HCT116 (cell line): ENCODE results near the gene PRDM8. TPM values are rescaled to one million over a fixed set of nuclear protein-coding genes. Genes with fewer than 3 reads are reported as not detected.

Experiments
- ATAC-seq: fragments of 200-7000 bp; cut with Tn5 transposase; 2 replicates; pipeline ENCODE4 v1.9.1; 2020; ENCODE audit warnings: mild to moderate bottlenecking, moderate library complexity
- BruUV-seq: library from RNA; stranded (reverse); fragments of 400-500 nt; replicated peaks from 2 replicates; lab custom pipeline; 2021; lab: Mats Ljungman, UMichigan
- CTCF ChIA-PET: fragments of 300-600 bp; sonication (Branson Sonifier 250); formaldehyde crosslinking; loops from one replicate; lab custom pipeline; 2021; ENCODE audit warnings: antibody characterized with exemption; lab: Charles Lee
- POLR2A ChIA-PET: fragments of 300-600, 350-600 bp; sonication (Branson Sonifier 250); formaldehyde crosslinking; loops from one replicate; lab custom pipeline; 2021; ENCODE audit warnings: antibody characterized with exemption; lab: Charles Lee
- RAD21 ChIA-PET, 2 experiments: fragments of 300-600 bp; sonication (Branson Sonifier 250); formaldehyde crosslinking; loops; one replicate each; lab custom pipeline; 2023; ENCODE audit warnings: low total read pairs in 2 of 2; ENCODE audit not compliant: uncharacterized antibody in 2 of 2, unreplicated experiment in 2 of 2, low non-redundant PET in 1 of 2; lab: Charles Lee
- DNase-seq: peaks from one replicate; pipeline ENCODE4 v3.0.0-alpha.2; 2010; ENCODE audit warnings: low read depth, low spot score
- H2AFZ ChIP-seq: fragments of 200-600 bp; shearing (Covaris generic), sonication (generic); 2 replicates; pipeline ENCODE4 v1.6.1; 2017; ENCODE audit warnings: low read depth, mixed run types, mixed read lengths, antibody characterized with exemption, low read length; ENCODE audit not compliant: poor library complexity, severe bottlenecking
- H3K27ac ChIP-seq: 2 replicates; pipeline ENCODE4 v1.5.1; 2012; ENCODE audit warnings: low read depth, low read length
- H3K27me3 ChIP-seq: fragments of 200-600 bp; sonication (generic); 2 replicates; pipeline ENCODE4 v1.6.1; 2016; ENCODE audit warnings: mixed run types, low read length, mixed read lengths; ENCODE audit not compliant: insufficient read depth
- H3K36me3 ChIP-seq, 2 experiments: fragments of 200-500 bp in 1 of 2; fragments of 200-600 bp in 1 of 2; sonication (Bioruptor generic) in 1 of 2; sonication (generic) in 1 of 2; 2 replicates each; pipeline versions ENCODE4 v1.5.1 to v1.6.1; 2014 to 2016; ENCODE audit warnings: low read length in 2 of 2, inconsistent platforms in 1 of 2, mixed read lengths in 1 of 2, mixed run types in 1 of 2; ENCODE audit not compliant: insufficient read depth in 2 of 2, control insufficient read depth in 1 of 2
- H3K4me1 ChIP-seq, 2 experiments: fragments of 200-600 bp in 1 of 2; sonication (generic) in 1 of 2; 2 replicates each; pipeline versions ENCODE4 v1.5.1 to v1.6.1; 2012 to 2017; ENCODE audit warnings: low read length in 2 of 2, inconsistent platforms in 1 of 2, mild to moderate bottlenecking in 1 of 2, mixed read lengths in 1 of 2, mixed run types in 1 of 2, moderate library complexity in 1 of 2; ENCODE audit not compliant: insufficient read depth in 2 of 2, control insufficient read depth in 1 of 2
- H3K4me2 ChIP-seq: fragments of 200-600 bp; sonication (generic); 2 replicates; pipeline ENCODE4 v1.6.1; 2017; ENCODE audit warnings: mixed run types, low read length, mixed read lengths
- H3K4me3 ChIP-seq, 2 experiments: fragments of 200-600 bp in 1 of 2; sonication (generic) in 1 of 2; replicated peaks in 1 of 2; 2 replicates each; pipeline ENCODE4 v1.5.1; 2011 to 2016; ENCODE audit warnings: low read length in 2 of 2, control low read depth in 1 of 2, low read depth in 1 of 2, mild to moderate bottlenecking in 1 of 2, mixed read lengths in 1 of 2, mixed run types in 1 of 2
- H3K79me2 ChIP-seq: fragments of 200-600 bp; sonication (generic); 2 replicates; pipeline ENCODE4 v1.6.1; 2017; ENCODE audit warnings: mild to moderate bottlenecking, mixed run types, low read length, moderate library complexity, mixed read lengths; ENCODE audit not compliant: insufficient read depth
- H3K9ac ChIP-seq: fragments of 200-600 bp; sonication (generic); 2 replicates; pipeline ENCODE4 v1.6.1; 2016; ENCODE audit warnings: low read length, mixed read lengths
- H3K9me2 ChIP-seq: fragments of 200-600 bp; sonication (generic), shearing (Covaris generic); 2 replicates; pipeline ENCODE4 v1.6.1; 2017; ENCODE audit warnings: mixed run types, mild to moderate bottlenecking, moderate library complexity; ENCODE audit not compliant: insufficient read depth
- H3K9me3 ChIP-seq, 2 experiments: fragments of 200-500 bp in 1 of 2; fragments of 200-600 bp in 1 of 2; sonication (Bioruptor generic) in 1 of 2; sonication (generic) in 1 of 2; 2 replicates each; pipeline ENCODE4 v1.6.1; 2014 to 2017; ENCODE audit warnings: low read length in 2 of 2, mixed read lengths in 2 of 2, inconsistent platforms in 1 of 2, low read depth in 1 of 2, mild to moderate bottlenecking in 1 of 2, mixed run types in 1 of 2, moderate library complexity in 1 of 2; ENCODE audit not compliant: control insufficient read depth in 1 of 2, insufficient read depth in 1 of 2
- H4K20me1 ChIP-seq: fragments of 200-600 bp; sonication (generic), shearing (Covaris generic); 2 replicates; pipeline ENCODE4 v1.6.1; 2017; ENCODE audit warnings: mixed run types, mild to moderate bottlenecking, moderate library complexity; ENCODE audit not compliant: insufficient read depth
- CBX3 ChIP-seq: IDR thresholded peaks from 2 replicates; pipeline ENCODE4 v1.6.1; 2012; ENCODE audit warnings: low read depth
- CEBPB ChIP-seq: IDR thresholded peaks from 2 replicates; pipeline ENCODE4 v1.6.1; 2012; ENCODE audit warnings: low read depth
- EGR1 ChIP-seq: IDR thresholded peaks from 2 replicates; pipeline ENCODE4 v1.6.1; 2012; ENCODE audit warnings: low read depth
- ELF1 ChIP-seq: IDR thresholded peaks from 2 replicates; pipeline ENCODE4 v1.6.1; 2012; ENCODE audit warnings: low read depth, borderline replicate concordance
- EZH2phosphoT487 ChIP-seq: fragments of 200-600 bp; IDR thresholded peaks from 2 replicates; pipeline ENCODE4 v1.6.1; 2018; ENCODE audit warnings: antibody characterized with exemption, borderline replicate concordance
- FOSL1 ChIP-seq: IDR thresholded peaks from 2 replicates; pipeline ENCODE4 v1.6.1; 2012; ENCODE audit warnings: low read depth
- POLR2A ChIP-seq: IDR thresholded peaks from 2 replicates; pipeline ENCODE4 v1.7.0; 2011; ENCODE audit warnings: borderline replicate concordance; ENCODE audit not compliant: insufficient read depth, insufficient read length; ENCODE audit errors: extremely low read depth
- RAD21 ChIP-seq: IDR thresholded peaks from 2 replicates; pipeline ENCODE4 v1.6.1; 2012; ENCODE audit warnings: low read depth, mild to moderate bottlenecking
- SP1 ChIP-seq: IDR thresholded peaks from 2 replicates; pipeline ENCODE4 v1.6.1; 2012; ENCODE audit warnings: low read depth
- SRF ChIP-seq: IDR thresholded peaks from 2 replicates; pipeline ENCODE4 v1.6.1; 2012; ENCODE audit warnings: low read depth
- TCF7L2 ChIP-seq: IDR thresholded peaks from 2 replicates; pipeline ENCODE4 v1.7.0; 2011; ENCODE audit warnings: borderline replicate concordance, inconsistent platforms; ENCODE audit not compliant: insufficient read depth, insufficient read length; ENCODE audit errors: extremely low read depth
- YY1 ChIP-seq: IDR thresholded peaks from 2 replicates; pipeline ENCODE4 v1.6.1; 2011; ENCODE audit warnings: low read length, low read depth, moderate library complexity, mild to moderate bottlenecking; ENCODE audit not compliant: insufficient replicate concordance; ENCODE audit errors: extremely low read depth
- ZFX ChIP-seq: fragments of 450-650 bp; IDR thresholded peaks from 2 replicates; pipeline ENCODE4 v1.6.1; 2017
- intact Hi-C: fragments of 100-400 bp; cut with micrococcal nuclease; formaldehyde crosslinking; loops from 2 replicates; pipeline ENCODE4 v1.10.0; 2022
- total RNA-seq: library from RNA; stranded (reverse); gene quantifications from one replicate; pipeline ENCODE4 v1.2.1, GENCODE V29; 2021; ENCODE audit not compliant: unreplicated experiment
- TF ChIP-seq, protein P1 (sequence below): IDR thresholded peaks from 2 replicates; pipeline ENCODE4 v1.6.1; 2012
- TF ChIP-seq, protein P2 (sequence below): IDR thresholded peaks from 2 replicates; pipeline ENCODE4 v1.6.1; 2011; ENCODE audit warnings: mild to moderate bottlenecking, low read length, moderate library complexity; ENCODE audit not compliant: insufficient replicate concordance; ENCODE audit errors: extremely low read depth
- TF ChIP-seq, protein P3 (sequence below): IDR thresholded peaks from 2 replicates; pipeline ENCODE4 v1.6.1; 2012
- TF ChIP-seq, protein P4 (sequence below): IDR thresholded peaks from 2 replicates; pipeline ENCODE4 v1.6.1; 2012; ENCODE audit warnings: low read depth

PRDM8 gene
- total RNA-seq, 1 experiment from 2014 or later, result 1.4 TPM

DNA sequence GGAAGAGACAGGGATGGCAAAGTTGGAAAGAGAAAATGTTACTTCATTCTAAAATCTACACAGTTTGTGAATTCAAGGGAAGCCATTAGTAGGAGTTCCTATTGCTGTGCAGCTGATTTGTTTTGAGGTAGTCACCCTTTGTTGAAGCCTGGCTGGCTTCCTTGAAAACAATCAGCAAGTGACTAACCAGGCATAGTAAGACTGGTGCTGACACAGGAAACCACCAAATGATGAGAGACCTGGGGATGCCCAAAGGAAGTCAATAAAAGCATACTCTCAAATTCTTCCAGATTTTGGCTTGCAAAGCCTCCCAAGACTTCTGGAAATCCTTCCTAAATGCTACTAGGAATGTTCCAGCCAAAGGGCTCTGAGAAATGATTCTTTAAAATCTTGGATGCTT lies 23.9 kb upstream of the PRDM8 start:
- H3K4me1 ChIP-seq, result no peaks in the 10 kb centered on the region
- no peak for DNase-seq
- H3K4me2 ChIP-seq, result no peak overlapping the region
- no peaks in the 10 kb centered on the region for H3K9me2 ChIP-seq
- RAD21 ChIA-PET, result no interaction called here
- CTCF ChIA-PET, result no interaction called here
- intact Hi-C loops, result no loop called here
- H4K20me1 ChIP-seq, result no peaks in the 10 kb centered on the region
- no peak overlapping the region for H3K27ac ChIP-seq
- H3K4me3 ChIP-seq, result no peak overlapping the region
- no peak for ATAC-seq
- H3K9ac ChIP-seq, result no peak overlapping the region
- no peaks in the 10 kb centered on the region for H3K9me3 ChIP-seq
- no peak overlapping the region for H2AFZ ChIP-seq
- H3K27me3 ChIP-seq, result no peaks in the 10 kb centered on the region
- no peaks in the 10 kb centered on the region for H3K79me2 ChIP-seq
- no peak for TF ChIP-seq SP1
- no peak for TF ChIP-seq POLR2A
- TF ChIP-seq, protein P1, sequence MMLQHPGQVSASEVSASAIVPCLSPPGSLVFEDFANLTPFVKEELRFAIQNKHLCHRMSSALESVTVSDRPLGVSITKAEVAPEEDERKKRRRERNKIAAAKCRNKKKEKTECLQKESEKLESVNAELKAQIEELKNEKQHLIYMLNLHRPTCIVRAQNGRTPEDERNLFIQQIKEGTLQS, result no peak
- TF ChIP-seq, protein P2, sequence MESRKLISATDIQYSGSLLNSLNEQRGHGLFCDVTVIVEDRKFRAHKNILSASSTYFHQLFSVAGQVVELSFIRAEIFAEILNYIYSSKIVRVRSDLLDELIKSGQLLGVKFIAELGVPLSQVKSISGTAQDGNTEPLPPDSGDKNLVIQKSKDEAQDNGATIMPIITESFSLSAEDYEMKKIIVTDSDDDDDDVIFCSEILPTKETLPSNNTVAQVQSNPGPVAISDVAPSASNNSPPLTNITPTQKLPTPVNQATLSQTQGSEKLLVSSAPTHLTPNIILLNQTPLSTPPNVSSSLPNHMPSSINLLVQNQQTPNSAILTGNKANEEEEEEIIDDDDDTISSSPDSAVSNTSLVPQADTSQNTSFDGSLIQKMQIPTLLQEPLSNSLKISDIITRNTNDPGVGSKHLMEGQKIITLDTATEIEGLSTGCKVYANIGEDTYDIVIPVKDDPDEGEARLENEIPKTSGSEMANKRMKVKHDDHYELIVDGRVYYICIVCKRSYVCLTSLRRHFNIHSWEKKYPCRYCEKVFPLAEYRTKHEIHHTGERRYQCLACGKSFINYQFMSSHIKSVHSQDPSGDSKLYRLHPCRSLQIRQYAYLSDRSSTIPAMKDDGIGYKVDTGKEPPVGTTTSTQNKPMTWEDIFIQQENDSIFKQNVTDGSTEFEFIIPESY, result no peak
- TF ChIP-seq CBX3, result no peak
- no peak for TF ChIP-seq EGR1
- no peak for TF ChIP-seq SRF
- TF ChIP-seq ZFX, result no peak
- TF ChIP-seq, protein P3, sequence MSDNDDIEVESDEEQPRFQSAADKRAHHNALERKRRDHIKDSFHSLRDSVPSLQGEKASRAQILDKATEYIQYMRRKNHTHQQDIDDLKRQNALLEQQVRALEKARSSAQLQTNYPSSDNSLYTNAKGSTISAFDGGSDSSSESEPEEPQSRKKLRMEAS, result no peak
- TF ChIP-seq YY1, result no peak
- TF ChIP-seq, protein P4, sequence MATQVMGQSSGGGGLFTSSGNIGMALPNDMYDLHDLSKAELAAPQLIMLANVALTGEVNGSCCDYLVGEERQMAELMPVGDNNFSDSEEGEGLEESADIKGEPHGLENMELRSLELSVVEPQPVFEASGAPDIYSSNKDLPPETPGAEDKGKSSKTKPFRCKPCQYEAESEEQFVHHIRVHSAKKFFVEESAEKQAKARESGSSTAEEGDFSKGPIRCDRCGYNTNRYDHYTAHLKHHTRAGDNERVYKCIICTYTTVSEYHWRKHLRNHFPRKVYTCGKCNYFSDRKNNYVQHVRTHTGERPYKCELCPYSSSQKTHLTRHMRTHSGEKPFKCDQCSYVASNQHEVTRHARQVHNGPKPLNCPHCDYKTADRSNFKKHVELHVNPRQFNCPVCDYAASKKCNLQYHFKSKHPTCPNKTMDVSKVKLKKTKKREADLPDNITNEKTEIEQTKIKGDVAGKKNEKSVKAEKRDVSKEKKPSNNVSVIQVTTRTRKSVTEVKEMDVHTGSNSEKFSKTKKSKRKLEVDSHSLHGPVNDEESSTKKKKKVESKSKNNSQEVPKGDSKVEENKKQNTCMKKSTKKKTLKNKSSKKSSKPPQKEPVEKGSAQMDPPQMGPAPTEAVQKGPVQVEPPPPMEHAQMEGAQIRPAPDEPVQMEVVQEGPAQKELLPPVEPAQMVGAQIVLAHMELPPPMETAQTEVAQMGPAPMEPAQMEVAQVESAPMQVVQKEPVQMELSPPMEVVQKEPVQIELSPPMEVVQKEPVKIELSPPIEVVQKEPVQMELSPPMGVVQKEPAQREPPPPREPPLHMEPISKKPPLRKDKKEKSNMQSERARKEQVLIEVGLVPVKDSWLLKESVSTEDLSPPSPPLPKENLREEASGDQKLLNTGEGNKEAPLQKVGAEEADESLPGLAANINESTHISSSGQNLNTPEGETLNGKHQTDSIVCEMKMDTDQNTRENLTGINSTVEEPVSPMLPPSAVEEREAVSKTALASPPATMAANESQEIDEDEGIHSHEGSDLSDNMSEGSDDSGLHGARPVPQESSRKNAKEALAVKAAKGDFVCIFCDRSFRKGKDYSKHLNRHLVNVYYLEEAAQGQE, result no peak
- no peak for TF ChIP-seq ELF1
- TF ChIP-seq TCF7L2, result no peak
- TF ChIP-seq EZH2phosphoT487, result no peak
- no peak for TF ChIP-seq RAD21
- TF ChIP-seq FOSL1, result no peak
- no peak for TF ChIP-seq CEBPB
- H3K36me3 ChIP-seq, result no peaks in the 10 kb centered on the region
- POLR2A ChIA-PET, result no interaction called here
- BruUV-seq, result no TSS peak
